GM18519 (cell line): Measurements from ENCODE around the gene SERPINA1.
"Not testable (repeated sequence)": the region's sequence is repeated elsewhere in the genome, so short reads cannot be mapped to it uniquely, and the experiment has no call there.

Source experiments
- ATAC-seq: cut with Tn5 transposase; IDR thresholded peaks from one replicate; pipeline ENCODE4 v1.9.1; 2021; ENCODE audit warnings: mild to moderate bottlenecking, moderate library complexity; ENCODE audit not compliant: unreplicated experiment, low FRiP score

SERPINA1 gene

DNA sequence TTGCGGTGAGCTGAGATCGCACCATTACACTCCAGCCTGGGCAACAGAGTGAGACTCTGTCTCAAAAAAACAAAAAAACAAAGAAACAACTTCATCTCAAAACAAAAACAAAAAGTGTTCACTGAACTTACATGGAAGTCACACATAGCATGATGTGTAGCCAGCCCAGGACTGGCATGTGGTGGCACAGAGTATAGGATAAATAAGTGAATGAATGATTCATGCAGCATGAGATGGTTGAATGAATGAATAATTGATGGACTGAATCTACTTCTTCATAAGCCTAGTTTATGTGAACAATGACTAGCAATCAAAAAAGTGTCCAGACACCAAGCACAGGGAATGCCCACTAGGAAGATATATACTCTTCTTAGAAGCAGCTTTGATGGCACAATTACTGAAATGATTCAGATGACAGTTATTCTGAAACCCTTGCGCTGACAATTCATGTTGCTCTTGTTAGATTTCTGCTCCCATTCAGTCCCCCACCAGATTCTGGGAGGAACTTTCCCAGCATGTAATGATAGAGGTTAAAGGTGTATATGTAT, 33.7 kb downstream of the SERPINA1 start:
- no peak for ATAC-seq

DNA sequence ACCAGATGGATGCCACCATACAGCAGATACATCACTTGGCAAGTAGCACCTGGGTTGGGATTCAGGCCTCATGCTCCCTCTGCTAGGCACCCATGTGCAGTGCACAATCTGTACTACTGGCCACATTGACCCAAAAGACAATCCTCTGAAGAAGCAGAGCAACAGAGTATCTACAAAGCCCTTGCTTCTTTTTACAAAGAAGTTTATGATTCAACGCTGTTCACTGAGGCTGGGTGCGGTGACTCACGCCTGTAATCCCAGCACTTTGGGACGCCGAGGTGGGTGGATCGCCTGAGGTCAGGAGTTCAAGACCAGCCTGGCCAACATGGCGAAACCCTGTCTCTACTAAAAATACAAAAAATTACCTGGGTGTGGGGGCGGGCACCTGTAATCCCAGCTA, 34.2 kb downstream of the SERPINA1 start:
- not testable (repeated sequence) for ATAC-seq

DNA sequence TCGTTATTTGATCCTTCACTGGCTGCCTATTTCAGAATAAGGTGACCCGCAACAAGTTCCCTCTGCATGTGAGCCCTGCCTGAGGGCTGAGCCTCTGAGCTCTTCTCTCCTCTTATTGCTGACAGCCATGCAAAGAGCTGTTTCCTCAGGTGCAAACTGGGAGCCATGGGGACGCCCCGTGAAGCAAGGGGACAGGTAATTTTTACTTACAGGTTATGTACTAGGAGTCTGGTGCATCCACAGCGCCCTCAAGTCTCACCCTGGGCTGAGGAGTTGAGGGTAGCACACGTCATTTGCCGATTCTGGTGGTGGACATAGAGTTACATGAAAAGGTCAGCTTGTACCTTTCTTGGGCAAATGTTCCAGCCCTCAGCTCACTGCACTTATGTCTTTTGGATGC, 39.1 kb downstream of the SERPINA1 start:
- no peak for ATAC-seq

DNA sequence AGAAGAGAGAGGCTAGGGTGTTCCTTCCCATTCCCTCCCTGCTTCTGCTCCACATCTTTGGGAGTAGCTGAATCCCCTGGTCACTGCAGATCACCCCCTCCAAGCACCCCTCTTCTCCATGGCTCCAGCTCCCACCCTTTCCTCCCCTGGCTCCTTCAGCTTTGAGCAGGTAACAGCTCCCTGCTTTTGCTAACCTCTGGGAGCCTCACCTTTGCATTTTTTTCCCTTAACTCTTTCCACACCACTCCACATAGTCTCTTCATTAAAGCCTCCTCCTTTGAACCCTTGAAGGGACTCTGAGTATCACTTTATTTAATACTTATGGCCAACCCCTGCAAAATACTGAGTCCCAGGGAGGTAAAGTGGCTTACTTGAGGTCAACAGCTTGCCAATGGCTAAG, 39.6 kb downstream of the SERPINA1 start:
- no peak for ATAC-seq

DNA sequence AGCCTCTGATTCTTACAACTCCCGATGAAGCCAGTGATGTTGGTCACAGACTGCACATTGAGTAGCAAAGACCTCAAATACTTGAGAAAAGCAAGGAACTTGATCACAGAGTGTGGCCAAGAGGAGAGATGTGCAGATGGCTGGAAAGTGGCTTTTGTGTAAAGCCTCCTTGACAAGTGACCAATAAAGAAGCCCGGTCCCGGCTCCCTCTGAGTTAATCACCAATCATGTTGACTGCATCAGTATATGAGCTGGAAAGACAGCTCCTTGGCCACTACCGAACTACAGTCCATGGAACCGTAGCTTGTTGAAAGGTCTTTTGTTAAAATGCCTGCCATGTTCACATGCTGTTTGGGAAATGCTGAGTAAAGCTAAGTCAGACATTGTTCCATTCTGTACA, 41.6 kb downstream of the SERPINA1 start:
- ATAC-seq: no peak

DNA sequence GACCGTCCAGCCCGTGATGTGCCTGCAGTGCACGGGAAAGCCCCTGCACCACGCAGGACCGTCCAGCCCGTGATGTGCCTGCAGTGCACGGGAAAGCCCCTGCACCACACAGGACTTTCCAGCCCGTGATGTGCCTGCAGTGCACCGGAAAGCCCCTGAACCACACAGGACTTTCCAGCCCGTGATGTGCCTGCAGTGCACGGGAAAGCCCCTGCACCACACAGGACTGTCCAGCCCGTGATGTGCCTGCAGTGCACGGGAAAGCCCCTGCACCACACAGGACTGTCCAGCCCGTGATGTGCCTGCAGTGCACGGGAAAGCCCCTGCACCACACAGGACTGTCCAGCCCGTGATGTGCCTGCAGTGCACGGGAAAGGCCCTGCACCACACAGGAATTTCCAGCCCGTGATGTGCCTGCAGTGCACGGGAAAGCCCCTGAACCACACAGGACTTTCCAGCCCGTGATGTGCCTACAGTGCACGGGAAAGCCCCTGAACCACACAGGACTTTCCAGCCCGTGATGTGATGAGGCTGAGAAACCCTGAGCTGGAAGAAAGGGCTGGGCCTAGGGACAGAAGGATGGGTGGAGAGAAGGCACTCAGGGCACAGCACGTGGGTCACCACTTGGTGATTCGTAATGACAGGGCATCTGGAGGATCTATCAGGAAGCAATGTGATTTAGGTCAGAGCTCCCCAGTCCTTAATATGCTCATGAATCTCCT, 42.2 kb downstream of the SERPINA1 start:
- not testable (repeated sequence) for ATAC-seq

DNA sequence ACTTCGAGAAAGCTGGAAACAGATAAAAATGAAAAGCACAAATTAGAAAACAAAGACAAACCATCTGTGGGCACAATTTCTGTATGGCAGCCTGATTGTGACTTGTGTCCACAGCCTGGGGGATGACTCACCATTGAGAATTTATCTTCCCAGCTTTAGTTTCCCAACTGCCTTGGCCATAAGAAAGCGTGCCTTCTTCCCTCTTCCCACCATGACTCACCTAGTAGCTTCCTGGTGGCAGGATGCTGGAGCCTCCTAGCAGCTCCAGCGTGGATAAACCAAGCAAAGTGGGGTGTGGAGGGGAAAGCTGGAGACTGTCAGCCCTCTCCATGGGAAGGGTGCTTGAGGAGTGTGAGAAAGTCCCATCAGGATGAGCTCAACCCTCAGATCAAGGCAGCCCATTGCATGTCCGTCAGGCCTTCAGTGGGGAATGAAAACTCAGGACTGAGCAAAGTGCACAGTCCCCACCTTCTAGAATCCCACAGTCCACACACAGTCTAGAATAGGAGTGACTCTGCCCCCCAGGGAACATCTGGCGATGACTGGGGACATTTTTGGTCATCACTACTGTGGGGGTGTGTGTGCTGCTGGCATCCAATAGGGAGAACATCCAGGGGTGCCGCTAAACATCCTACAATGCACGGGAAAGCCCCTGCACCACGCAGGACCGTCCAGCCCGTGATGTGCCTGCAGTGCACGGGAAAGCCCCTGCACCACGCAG, 42.9 kb downstream of the SERPINA1 start:
- no peak for ATAC-seq

DNA sequence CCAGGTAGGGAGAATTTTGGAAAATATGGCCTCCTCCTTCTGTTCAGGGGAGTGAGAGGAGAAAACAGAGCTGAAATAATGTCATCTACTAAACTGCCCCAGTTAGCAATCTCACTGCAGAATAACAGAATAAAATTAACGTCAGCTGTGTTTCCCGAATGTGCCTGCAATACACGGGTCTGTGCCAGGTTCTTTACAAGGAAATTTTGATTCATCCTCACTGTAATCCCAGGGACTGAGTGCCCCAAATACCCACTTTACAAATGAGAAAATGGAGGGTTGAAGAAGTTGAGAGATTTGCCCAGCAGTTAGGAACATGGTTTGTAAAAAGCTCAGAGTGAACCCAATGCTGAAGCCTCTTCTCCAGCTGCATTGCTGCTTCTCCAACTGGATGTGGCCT, 44.0 kb downstream of the SERPINA1 start:
- no peak for ATAC-seq

DNA sequence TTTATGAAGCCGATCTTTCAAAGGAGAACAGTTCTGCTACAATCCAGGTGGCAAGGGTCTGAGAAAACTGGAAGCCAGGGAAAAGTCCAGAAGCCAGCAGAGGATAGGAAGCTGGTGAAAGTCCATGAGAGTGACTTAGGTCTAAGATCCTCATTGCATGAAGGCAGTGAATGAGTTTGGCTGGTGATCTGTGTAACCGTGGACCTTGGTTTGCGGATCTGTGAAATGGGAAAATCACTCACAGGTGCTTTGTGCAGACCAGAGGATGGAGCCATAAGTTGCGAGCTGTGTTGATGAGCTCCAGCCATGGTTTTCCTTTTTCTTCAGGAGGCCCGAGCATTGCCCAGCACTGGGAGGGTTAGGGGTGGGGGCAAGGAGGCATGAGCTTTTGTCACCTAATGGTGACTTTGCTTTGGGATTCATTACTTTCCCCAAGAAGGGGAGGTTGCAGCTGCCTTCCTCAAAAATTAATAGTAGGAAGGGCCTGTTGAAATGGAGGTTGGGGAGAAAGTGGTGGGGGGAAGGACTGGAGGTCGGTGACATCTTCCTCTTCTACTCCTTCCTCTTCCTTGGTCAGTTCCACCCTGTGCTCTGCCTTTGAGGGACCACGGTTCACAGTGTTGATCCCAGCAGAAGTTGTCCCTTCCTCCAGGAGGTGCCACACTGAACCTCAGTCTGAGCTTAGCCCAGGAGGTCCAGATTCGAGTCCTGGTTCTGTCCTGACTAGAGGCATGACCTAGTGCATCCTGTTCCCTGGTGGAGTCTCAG, 45.0 kb downstream of the SERPINA1 start:
- ATAC-seq: no peak

DNA sequence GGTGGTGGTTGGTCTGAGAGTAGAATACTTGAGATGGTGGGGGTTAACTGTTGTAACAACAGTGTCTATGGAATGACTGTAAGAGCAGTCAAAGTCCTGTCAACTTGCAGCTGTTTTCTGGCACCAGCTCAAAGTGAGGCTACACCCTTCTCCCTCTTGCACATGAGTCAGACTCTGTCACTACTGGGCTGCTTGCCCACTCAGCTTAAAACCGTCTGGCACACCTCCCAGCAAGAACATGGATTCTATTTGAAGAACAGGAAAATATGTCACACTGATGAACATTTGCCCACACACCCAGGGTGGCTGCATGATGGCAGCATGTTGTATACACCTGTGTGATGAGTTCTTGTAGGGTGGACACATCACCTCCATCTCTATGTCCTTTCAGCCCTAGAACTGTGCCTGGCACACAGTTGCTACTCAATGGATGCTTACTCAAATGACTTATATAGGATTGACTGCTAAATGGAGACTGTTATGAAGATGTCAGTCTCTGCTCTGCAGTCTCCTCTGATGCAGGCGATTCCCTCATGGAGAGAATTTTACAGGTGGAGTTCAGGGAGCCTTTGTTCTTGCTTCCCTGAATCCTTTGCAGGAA, 46.0 kb downstream of the SERPINA1 start:
- no peak for ATAC-seq

DNA sequence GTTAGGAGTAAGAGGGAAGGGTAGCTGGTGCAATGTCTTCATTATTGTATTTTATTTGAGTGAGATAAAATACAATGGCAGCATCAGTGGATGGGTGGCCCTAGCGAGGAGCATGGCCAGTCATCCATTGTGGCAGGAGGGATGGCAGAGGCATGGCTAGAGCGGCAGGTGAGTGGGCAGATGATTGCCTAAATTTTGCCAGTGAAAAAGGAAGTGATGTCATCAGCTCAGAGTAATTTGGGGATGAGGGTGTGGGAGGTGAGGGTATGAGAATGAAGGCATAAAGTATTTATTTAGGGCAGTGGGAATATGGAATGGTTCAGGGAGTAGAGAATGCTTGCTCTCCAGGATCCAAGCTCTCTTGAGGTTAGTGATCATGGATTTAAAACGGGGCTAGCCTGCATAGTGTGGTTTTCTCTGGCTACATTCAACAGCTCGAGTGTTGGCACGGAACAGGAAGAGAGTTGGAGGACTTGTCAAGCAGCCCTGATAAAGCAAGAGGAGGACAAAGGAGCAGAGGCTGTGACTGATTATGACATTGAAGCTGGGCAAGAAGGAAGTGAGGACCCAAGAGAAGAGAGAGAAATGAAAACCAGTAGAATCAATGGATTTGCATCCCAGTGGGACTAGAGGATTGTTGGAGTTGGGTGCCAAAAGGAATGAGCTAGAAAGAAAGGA, 46.6 kb downstream of the SERPINA1 start:
- ATAC-seq: no peak

DNA sequence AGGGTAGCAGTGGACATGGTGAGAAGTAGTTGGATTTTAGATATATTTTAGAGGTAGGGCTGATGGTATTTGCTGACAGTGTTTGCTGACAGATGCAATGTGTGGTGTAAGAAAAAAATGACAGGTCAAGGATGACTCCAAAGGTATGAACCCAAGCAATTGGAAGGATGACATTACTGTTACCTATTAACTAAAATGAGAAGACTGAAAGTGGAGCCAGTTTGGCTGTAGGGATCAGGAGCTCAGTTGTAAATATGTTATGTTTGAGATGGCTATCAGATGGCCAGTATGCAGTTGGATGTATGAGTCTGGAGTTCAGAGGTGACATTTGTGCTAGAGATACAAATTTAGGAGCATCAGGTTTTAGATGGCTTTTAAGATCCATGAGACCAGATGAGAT, 47.9 kb downstream of the SERPINA1 start:
- no peak for ATAC-seq

DNA sequence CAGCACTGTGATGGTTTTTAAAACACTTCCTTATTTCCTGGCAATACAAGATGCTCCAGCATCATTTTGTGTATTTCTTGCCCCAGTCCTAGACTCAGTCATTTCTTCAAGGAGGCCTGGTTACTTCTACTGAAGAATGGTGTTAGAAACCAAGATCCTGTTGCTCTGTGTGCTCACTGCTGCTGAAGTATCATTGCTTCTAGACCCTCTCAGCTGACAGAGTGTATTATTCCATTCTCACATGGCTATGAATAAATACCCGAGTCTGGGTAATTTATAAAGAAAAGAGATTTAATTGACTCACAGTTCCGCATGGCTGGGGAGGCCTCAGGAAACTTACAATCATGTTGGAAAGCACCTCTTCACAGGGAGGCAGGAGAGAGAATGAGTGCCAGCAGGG, 50.4 kb downstream of the SERPINA1 start:
- no peak for ATAC-seq

DNA sequence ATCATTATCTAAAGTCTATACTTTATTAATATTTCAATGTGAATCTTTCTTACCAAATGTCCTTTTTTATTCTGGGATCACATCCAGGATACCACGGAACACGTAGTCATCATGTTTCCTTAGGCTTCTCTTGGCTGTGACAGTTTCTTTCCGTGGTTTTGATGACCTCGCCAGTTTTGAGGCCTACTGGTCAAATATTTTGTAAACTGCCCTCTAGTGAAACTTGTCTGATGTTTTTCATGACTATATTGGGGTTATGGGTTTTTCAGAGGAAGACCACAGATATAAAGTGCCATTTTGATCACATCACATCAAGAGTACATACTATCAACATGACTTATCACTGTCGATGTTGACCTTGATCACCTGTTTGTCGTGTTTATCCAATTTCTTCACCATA, 51.1 kb downstream of the SERPINA1 start:
- no peak for ATAC-seq

DNA sequence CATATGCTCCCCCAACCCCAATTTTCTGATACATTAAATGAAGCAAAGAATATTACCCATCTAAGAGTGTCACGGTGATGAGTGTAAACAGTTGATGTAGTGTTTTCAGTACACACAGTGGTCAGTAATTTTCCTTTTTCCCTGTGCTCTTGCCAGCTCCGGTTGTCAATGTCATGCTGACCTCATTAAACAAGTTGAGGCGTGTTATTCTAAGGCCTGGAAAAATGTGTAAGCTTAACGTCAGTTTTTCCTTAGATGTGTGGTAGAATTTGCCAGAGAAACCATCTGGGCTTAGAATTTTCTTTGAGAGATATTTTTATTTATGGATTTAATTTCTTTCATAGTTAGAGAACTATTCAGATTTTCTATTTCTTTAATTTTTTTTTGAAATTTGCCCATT, 53.5 kb downstream of the SERPINA1 start:
- ATAC-seq: no peak

DNA sequence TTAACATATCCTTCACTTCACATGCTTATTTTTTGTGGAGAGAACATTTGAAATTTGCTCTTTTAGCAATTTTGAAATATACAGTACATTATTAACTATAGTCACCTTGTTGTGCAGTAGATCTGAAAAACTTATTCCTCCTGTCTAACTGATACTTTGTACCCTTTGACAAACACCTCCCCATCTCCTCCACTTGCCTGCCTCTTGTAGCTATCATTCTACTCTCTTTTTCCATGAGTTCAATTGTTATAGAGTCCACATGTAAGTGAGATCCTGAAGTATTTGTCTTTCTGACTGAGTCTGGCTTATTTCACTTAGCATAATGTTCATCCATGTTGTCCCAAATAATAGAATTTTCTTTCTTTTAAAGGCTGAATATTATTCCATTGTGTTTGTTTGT, 55.8 kb downstream of the SERPINA1 start:
- ATAC-seq: no peak

DNA sequence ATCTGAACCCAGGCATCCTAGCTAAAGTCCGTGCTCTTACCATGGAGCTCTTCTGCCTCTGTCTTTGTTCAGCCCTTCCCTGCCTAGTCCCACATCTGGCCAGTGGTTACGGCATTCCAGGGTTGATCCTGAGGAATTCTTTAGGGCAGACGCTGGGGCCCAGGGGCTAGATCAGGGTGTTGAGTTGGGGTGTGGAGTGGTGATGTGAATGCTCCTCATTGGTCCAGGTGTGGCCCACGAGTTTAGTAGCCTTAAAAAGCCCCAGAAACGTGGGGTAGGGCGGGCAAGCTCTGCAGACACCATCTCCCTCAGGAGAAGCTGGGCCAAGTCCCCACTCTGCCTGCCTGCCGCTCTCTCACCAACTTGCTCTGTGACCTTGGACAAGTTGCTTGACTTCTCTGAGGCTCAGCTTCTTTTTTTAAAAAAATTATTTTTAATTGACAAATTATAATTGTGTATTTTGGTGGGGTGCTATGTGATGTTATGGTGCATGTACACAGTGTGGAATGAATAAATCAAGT, 56.3 kb downstream of the SERPINA1 start:
- ATAC-seq: no peak

DNA sequence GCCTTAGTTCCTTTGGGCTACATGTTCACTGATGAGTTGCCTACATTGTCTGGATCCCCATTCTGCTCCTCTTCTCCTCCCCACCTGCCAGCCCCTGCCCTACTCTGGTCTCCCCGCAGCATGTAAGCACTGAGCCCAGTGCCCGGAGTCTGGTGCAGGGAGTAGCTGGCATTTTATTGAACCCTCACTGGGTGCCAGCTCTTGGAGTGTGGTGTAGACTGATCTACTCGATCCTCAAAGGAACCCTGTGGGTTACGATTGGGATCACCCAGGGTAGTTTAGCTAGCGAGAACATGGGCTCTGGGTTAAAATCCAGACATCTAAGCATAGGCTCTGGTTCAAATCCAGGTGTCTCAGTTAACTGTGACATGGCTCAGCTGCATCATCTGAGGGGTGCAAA, 56.9 kb downstream of the SERPINA1 start:
- ATAC-seq: no peak

DNA sequence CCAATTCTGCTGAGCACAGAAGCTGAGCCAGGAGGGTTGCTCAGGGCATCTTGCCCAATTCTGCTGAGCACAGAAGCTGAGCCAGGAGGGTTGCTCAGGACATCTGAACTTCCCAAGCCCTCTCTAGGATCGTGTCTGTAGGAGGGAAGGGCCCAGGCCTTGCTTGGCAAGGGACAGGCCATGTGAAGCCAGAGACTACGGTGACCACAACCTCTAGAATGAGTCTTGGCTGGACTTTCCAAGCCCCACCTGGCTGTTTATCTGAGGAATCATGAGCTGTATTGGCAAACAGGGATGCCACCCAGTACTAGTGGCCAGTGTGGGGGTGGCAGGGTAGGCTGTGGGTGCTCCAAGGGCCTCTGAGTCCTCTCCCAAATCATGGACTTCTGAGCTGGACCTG, 57.5 kb downstream of the SERPINA1 start:
- ATAC-seq: no peak

DNA sequence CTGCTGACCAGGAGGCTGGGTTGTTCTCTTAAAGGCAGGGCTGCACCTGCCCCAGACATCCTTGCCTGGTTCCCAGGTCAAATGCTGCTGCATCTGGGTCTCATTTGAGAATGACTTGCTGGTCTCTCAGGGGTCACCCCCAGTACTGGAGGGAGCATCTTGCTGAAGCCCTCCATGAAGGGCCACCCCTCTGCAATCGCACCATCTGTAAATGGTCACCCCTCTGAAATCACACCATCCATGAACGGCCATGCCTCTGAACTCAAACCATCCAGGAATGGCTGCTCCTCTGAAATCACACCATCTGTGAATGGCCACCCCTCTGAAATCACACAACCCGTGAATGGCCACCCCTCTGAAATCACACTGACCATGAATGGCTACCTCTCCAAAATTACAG, 58.0 kb downstream of the SERPINA1 start:
- ATAC-seq: no peak
